Renal cortical epithelial cell (primary cell): Measurements from ENCODE around the gene NPIPB8. TPM values are rescaled to one million over a fixed set of nuclear protein-coding genes. Genes with fewer than 3 reads are reported as not detected.
"Not testable (repeated sequence)": the region's sequence is repeated elsewhere in the genome, so short reads cannot be mapped to it uniquely, and the experiment has no call there.

Source experiments
- DNase-seq: peaks from one replicate; pipeline ENCODE4 v3.0.0-alpha.2; 2011; ENCODE audit warnings: low read depth
- total RNA-seq: library from RNA; depleted of rRNA; stranded (reverse); fragments of >200 nt; gene quantifications from 2 replicates; pipeline ENCODE4 v1.2.3, GENCODE V29; 2014

NPIPB8 gene
- total RNA-seq, 1 donor from 2014 or later = 0.05 TPM

DNA sequence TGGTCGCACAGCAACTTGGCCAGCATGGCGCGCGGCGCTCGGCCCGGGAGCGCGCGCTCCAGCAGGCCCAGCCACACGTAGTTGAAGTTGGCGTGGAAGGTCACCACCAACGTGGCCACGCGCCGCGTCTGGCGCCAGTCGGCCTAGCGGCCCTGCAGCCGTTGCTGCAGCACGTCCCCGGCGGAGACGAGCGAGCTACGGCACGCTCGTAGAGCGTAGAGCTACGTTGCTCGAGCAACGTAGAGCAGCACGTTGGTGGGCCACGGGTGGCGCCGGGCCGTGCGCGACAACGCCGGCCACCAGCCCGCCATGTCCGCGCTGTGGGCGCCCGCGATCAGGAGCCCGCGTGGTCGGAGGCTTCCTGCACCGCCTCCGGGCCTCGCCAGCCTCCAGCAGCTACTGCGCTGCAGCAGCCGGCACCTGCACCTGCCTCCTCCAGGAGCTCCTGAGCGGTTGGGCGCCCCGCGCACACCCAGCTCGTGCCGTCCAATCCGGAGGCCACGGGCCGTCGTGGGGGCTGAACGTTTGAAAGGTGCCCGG is 14.6 kb upstream of the NPIPB8 start:
- DNase-seq = no peak

DNA sequence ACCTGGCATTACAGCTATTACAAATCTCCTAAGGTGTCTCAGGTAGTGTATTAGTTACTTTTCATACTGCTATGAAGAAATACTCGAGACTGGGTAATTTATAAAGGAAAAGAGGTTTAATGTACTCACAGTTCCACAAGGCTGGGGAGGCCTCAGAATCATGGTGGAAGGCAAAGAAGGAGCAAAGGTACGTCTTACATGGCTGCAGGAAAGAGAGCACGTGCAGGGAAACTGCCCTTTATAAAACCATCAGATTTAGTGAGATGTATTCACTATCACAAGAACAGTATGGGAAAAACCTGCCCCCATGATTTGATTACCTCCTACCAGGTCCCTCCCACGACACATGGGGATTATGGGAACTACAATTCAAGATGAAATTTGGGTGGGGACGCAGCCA is 7.0 kb upstream of the NPIPB8 start:
- not testable (repeated sequence) for DNase-seq

DNA sequence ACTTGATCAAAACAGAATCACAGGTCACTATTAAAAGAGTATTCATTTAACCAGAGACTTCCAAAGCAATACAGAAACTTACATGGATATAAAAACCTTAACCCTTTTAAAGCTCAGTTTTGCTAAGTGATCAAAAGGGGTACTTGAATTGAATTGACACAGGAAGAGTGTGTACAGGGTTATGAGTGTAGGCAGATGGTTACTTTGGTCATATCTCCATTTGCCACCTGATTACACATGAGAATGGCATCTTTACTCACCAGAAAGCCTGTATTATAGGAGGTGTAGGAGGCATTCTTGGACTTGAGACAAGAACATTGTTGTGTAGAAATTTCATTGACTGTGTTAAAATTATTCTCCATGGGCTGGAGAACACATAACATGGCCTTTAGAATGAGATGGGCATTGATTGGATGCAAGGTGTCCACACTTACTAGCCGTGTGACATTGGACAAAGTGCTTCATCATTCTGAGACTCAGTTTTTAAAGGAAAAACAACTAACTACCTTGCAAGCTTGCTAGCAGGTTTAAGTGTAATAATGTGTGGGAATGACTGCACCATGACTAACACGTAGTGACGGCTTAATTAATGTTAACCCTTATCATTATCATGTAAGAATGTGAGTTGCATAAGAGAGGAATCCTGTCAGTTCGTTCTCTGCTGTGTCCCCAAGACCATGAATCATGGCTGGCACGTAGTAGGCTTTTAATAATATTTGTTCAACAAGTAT is 1.6 kb upstream of the NPIPB8 start:
- peak; percentile 96 for DNase-seq

DNA sequence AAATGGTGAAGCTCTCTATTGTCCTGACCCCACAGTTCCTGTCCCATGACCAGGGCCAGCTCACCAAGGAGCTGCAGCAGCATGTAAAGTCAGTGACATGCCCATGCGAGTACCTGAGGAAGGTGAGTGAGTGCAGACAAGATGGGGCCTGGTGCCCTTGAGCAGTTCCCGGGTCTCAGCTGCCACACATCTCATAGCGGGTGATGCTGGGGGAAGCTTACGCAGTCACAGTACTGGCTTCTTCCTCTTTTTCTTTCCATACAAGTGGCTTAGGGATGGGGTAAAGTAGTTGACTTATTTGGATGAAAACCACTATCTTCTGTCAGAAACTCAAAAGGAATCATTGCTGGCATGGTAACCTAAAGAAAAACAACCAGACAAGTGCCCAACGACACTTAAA is 494 bp downstream of the NPIPB8 start:
- DNase-seq = not testable (repeated sequence)

DNA sequence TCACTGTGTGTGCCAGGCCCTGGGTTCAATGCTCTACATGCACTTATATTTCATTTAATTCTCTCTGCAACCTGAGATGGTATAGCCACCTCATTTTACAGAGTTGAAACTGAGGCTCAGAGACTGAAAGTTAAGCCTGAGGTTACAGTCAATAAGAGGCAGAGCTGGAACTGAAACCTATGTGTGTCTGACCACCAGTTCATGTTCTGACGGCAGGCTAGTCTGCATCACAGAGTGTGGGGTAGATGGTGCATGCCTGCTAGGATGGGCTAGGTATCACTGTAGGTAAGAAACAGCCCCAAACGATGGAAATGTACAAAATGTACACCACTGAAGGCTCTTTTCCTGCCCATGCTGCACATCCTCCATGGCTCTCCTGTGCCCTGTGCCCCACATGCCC is 2.1 kb downstream of the NPIPB8 start:
- DNase-seq = not testable (repeated sequence)

DNA sequence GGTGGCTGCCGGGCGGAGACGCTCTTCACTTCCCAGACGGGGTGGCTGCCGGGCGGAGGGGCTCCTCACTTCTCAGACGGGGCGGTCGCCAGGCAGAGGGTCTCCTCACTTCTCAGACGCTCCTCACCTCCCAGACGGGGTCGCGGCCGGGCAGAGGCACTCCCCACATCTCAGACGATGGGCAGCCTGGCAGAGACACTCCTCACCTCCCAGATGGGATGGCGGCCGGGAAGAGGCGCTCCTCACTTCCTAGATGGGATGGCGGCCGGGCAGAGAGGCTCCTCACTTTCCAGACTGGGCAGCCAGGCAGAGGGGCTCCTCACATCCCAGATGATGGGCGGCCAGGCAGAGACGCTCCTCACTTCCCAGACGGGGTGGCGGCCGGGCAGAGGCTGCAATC is 28.4 kb downstream of the NPIPB8 start:
- not testable (repeated sequence) for DNase-seq

DNA sequence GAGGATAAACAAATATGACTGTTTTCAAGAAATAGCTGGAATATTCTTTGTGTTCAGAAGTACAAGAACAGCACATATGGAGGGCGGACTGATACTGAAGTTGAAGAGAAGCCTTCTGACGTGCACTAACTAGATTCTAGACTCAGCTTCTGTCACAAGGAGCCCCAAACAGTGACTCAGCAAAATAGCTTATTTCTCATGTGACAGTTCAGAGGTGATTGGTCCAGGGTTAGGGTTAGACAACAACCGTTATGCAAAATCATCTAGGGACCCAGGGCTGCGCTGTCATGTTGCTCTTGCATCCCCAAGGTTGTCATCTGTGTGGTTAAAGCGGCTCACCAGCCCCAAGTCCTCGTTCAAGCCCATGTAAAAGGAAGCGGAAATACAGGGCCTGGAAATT is 29.6 kb downstream of the NPIPB8 start:
- not testable (repeated sequence) for DNase-seq

DNA sequence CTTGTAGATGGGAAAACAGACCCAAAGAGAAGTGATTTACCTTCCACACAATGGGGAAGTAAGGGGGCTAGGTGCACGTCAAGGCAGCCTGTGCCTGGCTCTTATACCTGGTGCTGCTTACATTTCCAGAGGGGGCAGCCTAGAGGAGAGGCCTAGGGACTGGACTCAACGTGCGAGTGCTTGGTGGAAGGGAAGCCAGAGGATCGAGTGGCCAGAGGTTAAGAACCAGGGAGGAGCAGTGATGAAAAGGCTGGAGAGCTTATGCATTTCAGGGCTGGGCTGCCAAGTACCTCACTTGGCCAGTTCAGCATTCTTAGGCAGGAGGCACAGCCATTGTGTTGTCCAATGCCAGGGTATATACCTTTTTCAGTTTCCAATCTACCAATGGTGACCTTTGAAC is 30.3 kb downstream of the NPIPB8 start:
- DNase-seq = not testable (repeated sequence)

DNA sequence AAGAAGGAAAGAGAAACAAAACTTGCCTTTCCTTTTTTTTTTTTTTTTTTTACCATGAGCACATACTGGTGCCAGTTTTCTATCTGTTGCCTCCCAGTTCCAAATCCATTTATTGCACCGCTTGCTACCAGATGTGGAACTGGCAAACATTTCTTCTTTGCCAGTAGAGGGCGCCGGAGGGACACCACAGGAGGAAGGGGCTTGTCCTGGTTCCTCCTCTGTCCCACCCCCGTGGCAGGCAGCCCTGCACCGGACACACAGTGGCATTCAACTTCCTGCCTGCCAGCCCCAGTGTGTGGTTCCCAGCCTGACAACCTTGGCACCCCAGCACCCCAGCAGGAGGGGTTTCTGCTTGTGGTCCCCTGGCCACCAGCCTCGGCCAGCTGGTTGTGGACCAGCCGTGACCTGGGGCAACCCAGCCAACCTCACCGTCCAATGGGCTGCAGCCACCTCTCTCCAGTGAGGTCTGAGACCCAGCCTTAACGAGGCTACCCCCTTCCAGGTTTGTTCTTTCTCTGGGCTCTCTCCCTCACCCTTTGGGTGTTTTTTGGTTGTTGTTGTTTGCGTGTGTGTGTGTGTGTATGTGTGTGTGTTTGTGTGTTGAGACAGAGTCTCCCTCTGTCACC is 50.6 kb downstream of the NPIPB8 start:
- DNase-seq = not testable (repeated sequence)

DNA sequence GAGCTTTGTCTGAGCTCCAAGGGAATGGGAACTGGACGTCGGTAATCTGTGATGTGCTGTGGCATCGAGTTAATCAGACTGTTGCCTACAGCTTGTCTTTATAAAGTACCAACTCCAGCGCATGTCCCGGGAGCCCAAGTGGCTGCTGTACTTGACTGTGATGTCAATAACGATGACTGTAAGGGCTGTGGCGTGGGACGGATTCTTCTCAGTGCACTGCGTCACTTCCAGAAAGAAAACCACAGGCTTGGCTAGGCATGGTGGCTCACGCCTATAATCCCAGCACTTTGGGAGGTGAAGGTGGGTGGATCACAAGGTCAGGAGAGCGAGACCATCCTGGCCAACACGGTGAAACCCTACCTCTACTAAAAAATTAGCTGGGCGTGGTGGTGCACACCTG is 51.6 kb downstream of the NPIPB8 start:
- DNase-seq = not testable (repeated sequence)

DNA sequence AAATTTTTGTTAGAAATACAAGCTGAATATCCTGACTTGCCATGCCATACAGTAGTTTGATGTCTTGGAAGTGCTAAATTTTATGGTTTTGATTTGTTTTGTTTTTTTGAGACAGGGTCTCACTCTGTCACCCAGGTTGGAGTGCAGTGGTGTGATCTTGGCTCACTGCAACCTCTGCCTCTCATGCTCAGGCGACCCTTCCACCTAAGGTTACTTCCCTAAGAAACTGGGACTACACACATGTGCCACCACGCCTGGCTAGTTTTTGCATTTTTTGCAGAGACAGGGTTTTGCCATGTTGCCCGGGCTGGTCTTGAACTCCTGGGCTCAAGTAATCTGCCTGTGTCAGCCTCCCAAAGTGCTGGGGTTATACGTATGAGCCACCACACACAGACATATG is 53.9 kb downstream of the NPIPB8 start:
- not testable (repeated sequence) for DNase-seq

DNA sequence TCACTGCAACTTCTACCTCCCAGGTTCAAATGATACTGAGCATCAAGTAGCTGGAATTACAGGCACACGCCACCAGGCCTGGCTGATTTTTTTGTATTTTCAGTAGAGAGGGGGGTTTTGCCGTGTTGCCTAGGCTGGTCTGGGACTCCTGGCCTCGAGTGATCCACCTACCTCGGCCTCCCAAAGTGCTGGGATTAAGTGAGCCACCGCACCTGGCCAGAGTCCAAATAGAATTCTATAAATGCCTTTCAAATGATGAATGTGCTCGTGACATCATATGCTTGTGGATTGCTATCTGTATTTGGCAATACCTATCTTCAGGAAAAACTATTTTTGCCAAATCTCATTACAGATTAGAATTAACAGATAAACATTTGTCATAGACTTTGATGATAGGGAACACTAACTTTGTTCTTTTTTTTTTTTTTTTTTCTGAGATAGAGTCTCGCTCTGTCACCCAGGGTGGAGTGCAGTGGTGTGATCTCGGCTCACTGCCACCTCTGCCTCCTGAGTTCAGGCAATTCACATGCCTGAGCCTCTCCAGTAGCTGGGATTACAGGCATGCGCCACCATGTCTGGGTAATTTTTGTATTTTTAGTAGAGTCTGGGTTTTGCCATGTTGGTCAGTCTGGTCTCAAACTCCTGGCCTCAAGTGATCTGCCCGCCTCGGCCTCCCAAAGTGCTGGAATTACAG is 55.5 kb downstream of the NPIPB8 start:
- DNase-seq = not testable (repeated sequence)

DNA sequence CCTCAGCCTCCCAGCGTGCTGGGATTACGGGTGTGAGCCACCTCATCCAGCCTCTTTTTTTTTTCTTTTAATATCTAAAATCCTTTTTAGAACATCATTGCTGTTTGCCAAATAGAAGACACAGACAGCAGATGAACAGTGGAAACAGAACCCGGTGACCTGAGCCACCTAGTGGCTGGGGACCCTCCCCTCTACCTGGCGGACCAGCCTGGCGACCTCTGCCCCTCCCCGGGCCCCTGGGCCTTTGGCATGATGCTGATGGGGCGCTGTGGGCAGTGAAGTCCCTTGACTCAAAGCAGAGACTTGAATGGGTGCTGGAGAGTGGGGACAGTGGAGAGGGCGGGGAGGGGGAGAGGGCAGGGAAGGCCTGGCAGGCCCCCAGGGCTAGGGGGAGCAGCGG is 61.9 kb downstream of the NPIPB8 start:
- not testable (repeated sequence) for DNase-seq

DNA sequence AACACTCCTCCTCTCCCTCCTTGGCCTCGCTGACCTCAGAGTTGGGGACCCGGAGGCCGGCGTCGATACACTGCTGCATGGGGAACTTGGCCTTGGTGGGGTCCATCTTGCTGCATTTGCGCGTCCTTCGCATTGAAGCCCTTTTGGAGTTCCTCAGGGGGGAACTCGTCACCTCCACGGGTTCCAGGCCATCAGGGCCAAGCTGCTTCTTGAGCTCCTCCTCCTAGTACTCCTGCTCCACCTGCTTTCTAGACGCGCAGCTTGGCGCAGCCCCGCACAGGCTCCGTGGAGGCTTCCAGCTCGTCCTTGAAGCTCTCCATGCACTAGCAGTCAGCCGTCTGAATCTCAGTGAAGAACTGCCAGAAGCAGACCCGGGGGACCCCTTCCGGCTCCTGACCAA is 62.5 kb downstream of the NPIPB8 start:
- not testable (repeated sequence) for DNase-seq

DNA sequence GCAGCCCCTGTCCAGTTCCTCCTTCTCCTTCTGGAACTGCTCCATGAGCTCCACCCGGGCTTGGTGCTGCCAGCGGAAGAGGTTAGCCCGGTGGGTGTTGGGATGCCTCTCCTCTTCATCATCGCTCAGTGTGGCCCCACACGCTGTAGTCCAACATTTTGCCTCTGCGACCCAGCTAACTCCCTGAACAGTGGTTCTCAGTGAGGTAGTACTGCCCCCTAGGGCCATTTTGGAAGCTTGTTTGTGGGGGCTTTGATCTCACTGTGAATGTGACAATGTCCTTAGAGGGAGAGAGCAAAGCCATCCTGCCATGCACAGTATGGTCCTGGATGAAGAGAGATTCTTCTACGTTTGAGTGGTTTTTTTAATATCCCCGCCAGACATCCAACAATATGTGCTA is 63.5 kb downstream of the NPIPB8 start:
- not testable (repeated sequence) for DNase-seq

DNA sequence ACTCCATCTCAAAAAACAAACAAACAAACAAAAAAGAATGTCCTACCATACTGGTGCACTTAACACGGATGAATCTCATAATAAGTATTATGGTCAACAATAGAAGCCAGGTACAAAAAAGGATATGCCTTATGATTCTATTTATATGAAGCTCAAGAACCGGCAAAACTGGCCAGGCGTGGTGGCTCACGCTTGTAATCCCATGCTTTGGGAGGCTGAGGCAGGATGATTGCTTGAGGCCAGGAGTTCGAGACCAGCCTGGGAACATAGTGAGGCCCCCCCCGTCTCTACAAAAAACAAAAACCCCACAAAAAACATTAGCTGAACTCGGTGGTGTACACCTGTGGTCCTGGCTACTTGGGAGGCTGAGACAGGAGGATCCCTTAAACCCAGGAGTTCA is 66.4 kb downstream of the NPIPB8 start:
- DNase-seq = not testable (repeated sequence)

Other genes starting within 250 kb of the NPIPB8 start
- gene EIF3CL, start 234.2 kb upstream of the NPIPB8 start, total RNA-seq = 94.5 and 215 TPM in 2 replicates
- not detected in 2 replicates for gene NPIPB7, start 165.7 kb upstream of the NPIPB8 start, total RNA-seq
- 21.5 and 27.3 TPM in 2 replicates for gene CLN3, start 146.0 kb upstream of the NPIPB8 start, total RNA-seq
- 0.05 TPM in 1 of 2 replicates, not detected in the other for gene APOBR, start 143.4 kb upstream of the NPIPB8 start, total RNA-seq
- gene IL27, start 131.2 kb upstream of the NPIPB8 start, total RNA-seq = not detected in 2 replicates
- gene NUPR1, start 99.1 kb upstream of the NPIPB8 start, total RNA-seq = 1.4 and 3.0 TPM in 2 replicates
- 6.1 and 11.8 TPM in 2 replicates for gene SGF29, start 84.1 kb upstream of the NPIPB8 start, total RNA-seq
- gene SULT1A2, start 41.0 kb upstream of the NPIPB8 start, total RNA-seq = 0.45 TPM in 1 of 2 replicates, not detected in the other
- 6.8 and 7.1 TPM in 2 replicates for gene SULT1A1, start 28.0 kb upstream of the NPIPB8 start, total RNA-seq
- 75.2 and 177 TPM in 2 replicates for gene EIF3C, start 73.4 kb downstream of the NPIPB8 start, total RNA-seq
- gene NPIPB9, start 113.7 kb downstream of the NPIPB8 start, total RNA-seq = 4.5 TPM in 1 of 2 replicates, not detected in the other
- gene ATXN2L, start 184.9 kb downstream of the NPIPB8 start, total RNA-seq = 26.6 and 92.6 TPM in 2 replicates
- gene TUFM, start 208.3 kb downstream of the NPIPB8 start, total RNA-seq = 129 and 130 TPM in 2 replicates
- 10.8 and 21.4 TPM in 2 replicates for gene SH2B1, start 225.8 kb downstream of the NPIPB8 start, total RNA-seq
- gene ATP2A1, start 240.4 kb downstream of the NPIPB8 start, total RNA-seq = 0.10 TPM in 1 of 2 replicates, not detected in the other